ENCODE results near the gene LATS2. TPM values are rescaled to one million over a fixed set of nuclear protein-coding genes. Genes with fewer than 3 reads are reported as not detected.

Gene LATS2
- total RNA-seq, 1 experiment from 2014 or later: 18.8 TPM

DNA sequence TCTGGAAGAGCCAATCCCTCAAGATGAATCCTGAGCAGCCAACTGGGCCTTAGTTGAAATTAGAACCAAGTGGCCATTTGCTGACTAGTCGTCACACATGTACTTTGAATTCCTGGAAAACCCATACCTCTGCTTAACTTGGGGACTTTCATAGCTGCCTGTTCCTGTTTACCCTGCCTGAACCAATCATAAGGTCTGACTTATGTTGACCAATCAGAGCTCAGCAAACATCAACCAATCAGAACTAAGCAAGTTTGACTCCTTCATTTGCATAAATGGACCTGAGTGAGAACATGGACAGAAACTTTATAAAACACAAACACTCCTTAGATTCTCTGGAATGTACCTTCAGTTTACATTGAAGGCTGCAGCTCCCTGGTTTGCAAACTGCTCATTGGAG, 50.8 kb downstream of the LATS2 start:
- POLR2A ChIA-PET: no interaction called here
- no peak overlapping the region for H3K27ac ChIP-seq (ENCODE audit: low read depth, low read length)
- CTCF ChIA-PET: no interaction called here

More for the DNA sequence above, 50.8 kb downstream of the LATS2 start:
- BruUV-seq (replicated peaks): no TSS peak
- no peak for DNase-seq (ENCODE audit: low read depth, low spot score)
- Histone ChIP-seq H3K4me1 (ENCODE audit: control insufficient read depth in 1 of 2, insufficient read depth in 2 of 2, low read length in 2 of 2) (peaks cover 7 to 8% of the 10 kb centered on the region in 2 experiments; a peak in 2 of 4 replicates), H3K9me3 (ENCODE audit: control insufficient read depth in 1 of 2, insufficient read depth in 1 of 2, low read depth in 1 of 2, low read length in 2 of 2) (no peaks in the 10 kb centered on the region), H3K4me3 (replicated peaks in 1 of 2; ENCODE audit: low read depth in 1 of 2, low read length in 2 of 2) (no peak overlapping the region), H4K20me1 (ENCODE audit: insufficient read depth) (no peaks in the 10 kb centered on the region), H2AFZ (ENCODE audit: low read depth, low read length, poor library complexity, severe bottlenecking) (no peak overlapping the region), H3K36me3 (ENCODE audit: control insufficient read depth in 1 of 2, insufficient read depth in 2 of 2, low read length in 2 of 2) (no peaks in the 10 kb centered on the region), H3K79me2 (ENCODE audit: insufficient read depth, low read length) (peaks cover 78% of the 10 kb centered on the region), H3K4me2 (ENCODE audit: low read length) (no peak overlapping the region), H3K9me2 (ENCODE audit: insufficient read depth) (no peaks in the 10 kb centered on the region), H3K9ac (ENCODE audit: low read length) (no peak overlapping the region), H3K27me3 (ENCODE audit: insufficient read depth, low read length) (no peaks in the 10 kb centered on the region)
- ATAC-seq: no peak
- intact Hi-C loops (cut with micrococcal nuclease): no loop called here
- RAD21 ChIA-PET (ENCODE audit: low non-redundant PET in 1 of 2, low total read pairs in 2 of 2, uncharacterized antibody in 2 of 2, unreplicated experiment in 2 of 2): no interaction called here
- TF ChIP-seq ZNF274 (IDR thresholded peaks at IDR 0.05; ENCODE audit: low read depth, low read length) (no peak), POLR2AphosphoS5 (IDR thresholded peaks at IDR 0.05; ENCODE audit: low read depth, low read length) (no peak), SRF (IDR thresholded peaks at IDR 0.05; ENCODE audit: low read depth) (no peak), EZH2 (IDR thresholded peaks at IDR 0.05) (no peak), SIN3A (IDR thresholded peaks at IDR 0.05; ENCODE audit: low read depth) (no peak), CEBPB (IDR thresholded peaks at IDR 0.05; ENCODE audit: low read depth) (no peak), EZH2phosphoT487 (IDR thresholded peaks at IDR 0.05; ENCODE audit: borderline replicate concordance) (no peak), ZFX (IDR thresholded peaks at IDR 0.05) (no peak)
- TF ChIP-seq, protein P1, sequence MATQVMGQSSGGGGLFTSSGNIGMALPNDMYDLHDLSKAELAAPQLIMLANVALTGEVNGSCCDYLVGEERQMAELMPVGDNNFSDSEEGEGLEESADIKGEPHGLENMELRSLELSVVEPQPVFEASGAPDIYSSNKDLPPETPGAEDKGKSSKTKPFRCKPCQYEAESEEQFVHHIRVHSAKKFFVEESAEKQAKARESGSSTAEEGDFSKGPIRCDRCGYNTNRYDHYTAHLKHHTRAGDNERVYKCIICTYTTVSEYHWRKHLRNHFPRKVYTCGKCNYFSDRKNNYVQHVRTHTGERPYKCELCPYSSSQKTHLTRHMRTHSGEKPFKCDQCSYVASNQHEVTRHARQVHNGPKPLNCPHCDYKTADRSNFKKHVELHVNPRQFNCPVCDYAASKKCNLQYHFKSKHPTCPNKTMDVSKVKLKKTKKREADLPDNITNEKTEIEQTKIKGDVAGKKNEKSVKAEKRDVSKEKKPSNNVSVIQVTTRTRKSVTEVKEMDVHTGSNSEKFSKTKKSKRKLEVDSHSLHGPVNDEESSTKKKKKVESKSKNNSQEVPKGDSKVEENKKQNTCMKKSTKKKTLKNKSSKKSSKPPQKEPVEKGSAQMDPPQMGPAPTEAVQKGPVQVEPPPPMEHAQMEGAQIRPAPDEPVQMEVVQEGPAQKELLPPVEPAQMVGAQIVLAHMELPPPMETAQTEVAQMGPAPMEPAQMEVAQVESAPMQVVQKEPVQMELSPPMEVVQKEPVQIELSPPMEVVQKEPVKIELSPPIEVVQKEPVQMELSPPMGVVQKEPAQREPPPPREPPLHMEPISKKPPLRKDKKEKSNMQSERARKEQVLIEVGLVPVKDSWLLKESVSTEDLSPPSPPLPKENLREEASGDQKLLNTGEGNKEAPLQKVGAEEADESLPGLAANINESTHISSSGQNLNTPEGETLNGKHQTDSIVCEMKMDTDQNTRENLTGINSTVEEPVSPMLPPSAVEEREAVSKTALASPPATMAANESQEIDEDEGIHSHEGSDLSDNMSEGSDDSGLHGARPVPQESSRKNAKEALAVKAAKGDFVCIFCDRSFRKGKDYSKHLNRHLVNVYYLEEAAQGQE (IDR thresholded peaks at IDR 0.05; ENCODE audit: low read depth): no peak
- TF ChIP-seq, protein P2, sequence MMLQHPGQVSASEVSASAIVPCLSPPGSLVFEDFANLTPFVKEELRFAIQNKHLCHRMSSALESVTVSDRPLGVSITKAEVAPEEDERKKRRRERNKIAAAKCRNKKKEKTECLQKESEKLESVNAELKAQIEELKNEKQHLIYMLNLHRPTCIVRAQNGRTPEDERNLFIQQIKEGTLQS (IDR thresholded peaks at IDR 0.05): no peak

Measured in HCT116 (cell line).